Measurements from ENCODE around the gene SUPT3H. TPM values are rescaled to one million over a fixed set of nuclear protein-coding genes. Genes with fewer than 3 reads are reported as not detected.

Gene SUPT3H
- total and polyA plus RNA-seq, 2 of the 8 experiments (the other 6 are each of a cell fraction or from before 2014, with no cell fraction given) = 18.8 to 23.0 TPM

- ChIA-PET POLR2A (ENCODE audit: partially characterized antibody) (no interaction called here), CTCF (ENCODE audit: partially characterized antibody) (interaction anchor here (1.5 kb wide), 1 partner anchor 518 kb away, joined by 3 read pairs; no protein-coding TSS in a partner anchor)
- Histone ChIP-seq H3K23me2 (ENCODE audit: low read depth, low read length) (no peaks in the 10 kb centered on the region), H3K36me3 (ENCODE audit: control insufficient read depth in 2 of 4, insufficient read depth in 4 of 4, low read length in 3 of 4) (no peaks in the 10 kb centered on the region), H3K9ac (replicated peaks in 1 of 4; ENCODE audit: extremely low read depth in 1 of 4, low read depth in 3 of 4, low read length in 3 of 4) (no peak overlapping the region), H2BK12ac (ENCODE audit: low read depth, low read length) (no peak overlapping the region), H2BK15ac (ENCODE audit: low read length) (no peak overlapping the region), H4K91ac (replicated peaks; ENCODE audit: insufficient read length, low read length) (no peak overlapping the region), H3K4me1 (replicated peaks in 1 of 4; ENCODE audit: control insufficient read depth in 3 of 4, insufficient read depth in 4 of 4, low read length in 3 of 4) (no peaks in the 10 kb centered on the region), H3K4me2 (ENCODE audit: insufficient read depth in 1 of 2, low read depth in 2 of 2, low read length in 2 of 2) (no peak overlapping the region), H3K18ac (ENCODE audit: extremely low read depth, low read length) (no peak overlapping the region), H3K23ac (ENCODE audit: insufficient read length) (no peak overlapping the region), H3K14ac (ENCODE audit: insufficient read length) (no peak overlapping the region), H3K27ac (ENCODE audit: low read depth, low read length) (no peak overlapping the region), H3K79me1 (ENCODE audit: low read depth, low read length) (no peaks in the 10 kb centered on the region), H2BK5ac (ENCODE audit: low read depth, low read length) (no peak overlapping the region), H2AK5ac (ENCODE audit: low read depth, low read length) (no peak overlapping the region), H4K8ac (ENCODE audit: extremely low read depth, insufficient read depth, low read length) (no peak overlapping the region), H2BK120ac (replicated peaks; ENCODE audit: low read depth, low read length) (no peak overlapping the region), H2AFZ (ENCODE audit: low read length) (no peak overlapping the region), H4K20me1 (replicated peaks in 1 of 2; ENCODE audit: control insufficient read depth in 1 of 2, insufficient read depth in 2 of 2, low read length in 2 of 2) (no peaks in the 10 kb centered on the region), H2BK20ac (ENCODE audit: low read length) (no peak overlapping the region), H3K4ac (replicated peaks; ENCODE audit: insufficient read length, low read depth, low read length) (no peak overlapping the region), H3K4me3 (ENCODE audit: extremely low read depth in 1 of 4, insufficient read depth in 2 of 4, low read depth in 3 of 4, low read length in 4 of 4) (no peak overlapping the region), H3K9me3 (ENCODE audit: insufficient read depth in 2 of 2, low read depth in 1 of 2, low read length in 1 of 2) (no peaks in the 10 kb centered on the region), H4K5ac (ENCODE audit: insufficient read length, low read depth, low read length) (no peak overlapping the region), H3K27me3 (replicated peaks in 1 of 4; ENCODE audit: control insufficient read depth in 3 of 4, extremely low read depth in 1 of 4, insufficient read depth in 3 of 4, low read length in 3 of 4) (no peaks in the 10 kb centered on the region), H3K79me2 (ENCODE audit: control insufficient read depth in 1 of 2, insufficient read depth in 2 of 2, low read length in 2 of 2) (no peaks in the 10 kb centered on the region), H3K56ac (replicated peaks; ENCODE audit: insufficient read length, low read depth, low read length) (no peak overlapping the region)
- FAIRE-seq (no peak), DNase-seq (ENCODE audit: low read depth in 1 of 2, low spot score in 2 of 2) (no peak)
- 75% methylated on average over 3 of the region's 3 CpGs; no CpG with 5 or more reads in 1 of the 2 experiments for WGBS, 2 experiments (ENCODE audit: extremely low coverage in 1 of 2, insufficient coverage in 1 of 2, insufficient read length in 1 of 2, insufficient replicate concordance in 2 of 2, low coverage in 1 of 2, low lambda C conversion rate in 2 of 2, missing lambda C conversion rate in 1 of 2)
- TF ChIP-seq GABPA (IDR thresholded peaks at IDR 0.05; ENCODE audit: borderline replicate concordance, insufficient read depth, low read length) = no peak
- TF ChIP-seq SIN3A (conservative IDR thresholded peaks at IDR 0.05 in 1 of 2, IDR thresholded peaks at IDR 0.05 in 1 of 2; ENCODE audit: low read depth in 1 of 2, low read length in 2 of 2) = no peak
- no peak for TF ChIP-seq SUZ12 (IDR thresholded peaks at IDR 0.05; ENCODE audit: low read length)
- TF ChIP-seq SP1 (IDR thresholded peaks at IDR 0.05; ENCODE audit: low read depth, low read length) = no peak
- TF ChIP-seq TAF7 (optimal IDR thresholded peaks at IDR 0.05; ENCODE audit: borderline replicate concordance, low read depth, low read length) = no peak
- no peak for TF ChIP-seq CREB1 (IDR thresholded peaks at IDR 0.05)
- no peak for TF ChIP-seq SIRT6 (IDR thresholded peaks at IDR 0.05; ENCODE audit: low read length)
- TF ChIP-seq RNF2 (IDR thresholded peaks at IDR 0.05; ENCODE audit: borderline replicate concordance, low read depth, low read length, missing control alignments, poor library complexity, severe bottlenecking) = no peak
- TF ChIP-seq BCL11A (IDR thresholded peaks at IDR 0.05; ENCODE audit: low read depth in 2 of 2, low read length in 2 of 2) = no peak
- no peak for TF ChIP-seq KDM4A (IDR thresholded peaks at IDR 0.05; ENCODE audit: low read depth, low read length, severe bottlenecking)
- TF ChIP-seq HDAC2 (IDR thresholded peaks at IDR 0.05; ENCODE audit: borderline replicate concordance in 1 of 2, low read depth in 2 of 2, low read length in 2 of 2) = no peak
- TF ChIP-seq JUND (IDR thresholded peaks at IDR 0.05; ENCODE audit: low read length) = no peak
- TF ChIP-seq TAF1 (IDR thresholded peaks at IDR 0.05; ENCODE audit: low read depth, low read length) = no peak
- TF ChIP-seq CTBP2 (IDR thresholded peaks at IDR 0.05; ENCODE audit: borderline replicate concordance, insufficient read depth, insufficient read length, low read length) = no peak
These were observed 203.7 kb downstream of the SUPT3H start for GRCh38 chr6:45174045-45174444.
